ENCODE measurements around the gene PRRG3. TPM values are rescaled to one million over a fixed set of nuclear protein-coding genes. Genes with fewer than 3 reads are reported as not detected.

PRRG3 gene
- total and polyA plus RNA-seq, 9 of the 15 experiments (the other 6 are each of a cell fraction or from before 2014, with no cell fraction given), result not detected

DNA sequence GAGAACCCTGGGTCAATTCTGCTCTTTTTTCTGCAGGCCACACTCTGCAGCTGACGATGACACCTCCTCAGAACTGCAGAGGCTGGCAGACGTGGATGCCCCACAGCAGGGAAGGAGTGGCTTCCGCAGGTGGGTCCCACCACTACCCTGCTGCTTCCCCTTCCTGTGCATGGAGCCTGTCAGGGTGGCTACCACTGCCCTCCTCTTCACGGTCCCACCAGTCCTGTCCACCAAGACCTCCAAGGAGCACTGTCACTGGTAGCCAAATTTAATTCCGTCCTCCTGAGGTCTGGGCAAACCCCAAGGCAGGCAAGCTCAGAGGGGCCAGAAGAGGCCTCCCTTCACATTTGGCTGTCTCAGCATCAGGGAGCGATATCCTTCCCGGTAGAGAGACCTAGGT is 43.5 kb downstream of the PRRG3 start (continued):
- TF ChIP-seq SETDB1 (IDR thresholded peaks at IDR 0.05; ENCODE audit: low read length) (no peak), ZNF511 (CRISPR knock-in tag; IDR thresholded peaks at IDR 0.05) (no peak)

GRCh38 chrX:151741606-151742005 is 46.3 kb downstream of the PRRG3 start:
- intact Hi-C loops (cut with micrococcal nuclease), result loop anchor here (10.0 kb wide), 1 partner anchor 1173 kb away; no protein-coding TSS in a partner anchor
- WGBS (ENCODE audit: insufficient coverage, low coverage, missing lambda C conversion rate), result 0% methylated on average over 3 of the region's 4 CpGs
- TF ChIP-seq FOXK2 (conservative IDR thresholded peaks at IDR 0.05 in 1 of 2, IDR thresholded peaks at IDR 0.05 in 1 of 2; ENCODE audit: low read depth in 2 of 2) (no peak), DDX20 (tag; IDR thresholded peaks at IDR 0.05; ENCODE audit: low read depth) (no peak), SMARCE1 (IDR thresholded peaks at IDR 0.05) (no peak), JUND (IDR thresholded peaks at IDR 0.05; ENCODE audit: borderline replicate concordance, low read depth, low read length) (no peak), JUND (tag; IDR thresholded peaks at IDR 0.05; ENCODE audit: borderline replicate concordance, low read depth, low read length) (no peak), SNIP1 (IDR thresholded peaks at IDR 0.05; ENCODE audit: low read depth) (no peak), NR2C2 (CRISPR knock-in tag; IDR thresholded peaks at IDR 0.05) (no peak), NR2C2 (tag; IDR thresholded peaks at IDR 0.05) (no peak), SRSF3 (IDR thresholded peaks at IDR 0.05; ENCODE audit: insufficient read depth, low read length) (no peak), CHD4 (IDR thresholded peaks at IDR 0.05; ENCODE audit: insufficient read depth, insufficient replicate concordance, low read depth, low read length, poor library complexity, severe bottlenecking) (no peak), E2F1 (CRISPR knock-in tag; IDR thresholded peaks at IDR 0.05) (no peak), NCOR1 (IDR thresholded peaks at IDR 0.05) (no peak), RBM34 (IDR thresholded peaks at IDR 0.05; ENCODE audit: borderline replicate concordance, insufficient read depth, low read length) (no peak), TRIM28 (IDR thresholded peaks at IDR 0.05) (no peak), KDM2B (CRISPR knock-in tag; IDR thresholded peaks at IDR 0.05) (no peak), CBFB (CRISPR knock-in tag; IDR thresholded peaks at IDR 0.05) (no peak)
- TF ChIP-seq, protein P1, sequence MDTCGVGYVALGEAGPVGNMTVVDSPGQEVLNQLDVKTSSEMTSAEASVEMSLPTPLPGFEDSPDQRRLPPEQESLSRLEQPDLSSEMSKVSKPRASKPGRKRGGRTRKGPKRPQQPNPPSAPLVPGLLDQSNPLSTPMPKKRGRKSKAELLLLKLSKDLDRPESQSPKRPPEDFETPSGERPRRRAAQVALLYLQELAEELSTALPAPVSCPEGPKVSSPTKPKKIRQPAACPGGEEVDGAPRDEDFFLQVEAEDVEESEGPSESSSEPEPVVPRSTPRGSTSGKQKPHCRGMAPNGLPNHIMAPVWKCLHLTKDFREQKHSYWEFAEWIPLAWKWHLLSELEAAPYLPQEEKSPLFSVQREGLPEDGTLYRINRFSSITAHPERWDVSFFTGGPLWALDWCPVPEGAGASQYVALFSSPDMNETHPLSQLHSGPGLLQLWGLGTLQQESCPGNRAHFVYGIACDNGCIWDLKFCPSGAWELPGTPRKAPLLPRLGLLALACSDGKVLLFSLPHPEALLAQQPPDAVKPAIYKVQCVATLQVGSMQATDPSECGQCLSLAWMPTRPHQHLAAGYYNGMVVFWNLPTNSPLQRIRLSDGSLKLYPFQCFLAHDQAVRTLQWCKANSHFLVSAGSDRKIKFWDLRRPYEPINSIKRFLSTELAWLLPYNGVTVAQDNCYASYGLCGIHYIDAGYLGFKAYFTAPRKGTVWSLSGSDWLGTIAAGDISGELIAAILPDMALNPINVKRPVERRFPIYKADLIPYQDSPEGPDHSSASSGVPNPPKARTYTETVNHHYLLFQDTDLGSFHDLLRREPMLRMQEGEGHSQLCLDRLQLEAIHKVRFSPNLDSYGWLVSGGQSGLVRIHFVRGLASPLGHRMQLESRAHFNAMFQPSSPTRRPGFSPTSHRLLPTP (IDR thresholded peaks at IDR 0.05; ENCODE audit: borderline replicate concordance, extremely low read depth, insufficient read length), result no peak

More at GRCh38 chrX:151741606-151742005, 46.3 kb downstream of the PRRG3 start:
- Histone ChIP-seq H3K9ac (ENCODE audit: insufficient read depth in 1 of 2, low read depth in 2 of 2, low read length in 2 of 2) (no peak overlapping the region), H3K9me3 (replicated peaks; ENCODE audit: control insufficient read depth, insufficient read depth, low read depth, low read length) (no peaks in the 10 kb centered on the region), H3K4me3 (no peak overlapping the region), H2AFZ (ENCODE audit: low read depth, low read length) (no peak overlapping the region), H3K36me3 (ENCODE audit: control insufficient read depth, insufficient read depth, low read length) (no peaks in the 10 kb centered on the region), H3K27ac (ENCODE audit: extremely low read depth, low read depth, low read length) (no peak overlapping the region), H3K4me2 (ENCODE audit: insufficient read depth, low read length) (no peak overlapping the region), H3K79me2 (ENCODE audit: control insufficient read depth, insufficient read depth, low read length) (no peaks in the 10 kb centered on the region), H3K27me3 (ENCODE audit: control insufficient read depth in 2 of 2, insufficient read depth in 2 of 2, low read length in 2 of 2) (peaks cover 2 to 48% of the 10 kb centered on the region in 2 experiments; a peak in 4 of 5 replicates), H3K9me1 (ENCODE audit: control insufficient read depth, insufficient read depth, low read length) (no peaks in the 10 kb centered on the region), H4K20me1 (replicated peaks; ENCODE audit: control insufficient read depth, insufficient read depth, low read length) (no peaks in the 10 kb centered on the region), H3K4me1 (replicated peaks in 1 of 2; ENCODE audit: control insufficient read depth in 2 of 2, insufficient read depth in 2 of 2, low read length in 2 of 2) (no peaks in the 10 kb centered on the region)
- DNase-seq (ENCODE audit: extremely low read depth in 1 of 4, low spot score in 3 of 4) (no peak), ATAC-seq (no peak), FAIRE-seq (no peak)
- POLR2A ChIA-PET, result no interaction called here
- CTCF ChIA-PET (ENCODE audit: low intra/inter-chr PET ratio), result no interaction called here
- in situ Hi-C loops (cut with MboI), result no loop called here
- BruUV-seq (replicated peaks), result no TSS peak

Measured in K562 (cell line).